ENCODE results near the gene TECR. TPM values are rescaled to one million over a fixed set of nuclear protein-coding genes. Genes with fewer than 3 reads are reported as not detected.
A peak's percentile ranks its signal among the peaks of the same experiment; 100 is the strongest.

The TECR gene
- total and polyA plus RNA-seq, 10 donors: 51.6 to 92.2 (median 74.4) TPM

GRCh38 chr19:14553939-14554243 is 24.5 kb downstream of the TECR start:
- Histone ChIP-seq H3K27ac (no peak overlapping the region), H3K36me3 (peaks cover 0 to 36% (median 0%) of the 10 kb centered on the region in 6 donors), H3K4me3 (no peak overlapping the region), H3K9me3 (no peaks in the 10 kb centered on the region), H3K27me3 (replicated peaks in 1 of 7) (no peaks in the 10 kb centered on the region), H3K4me1 (peaks cover 15 to 84% (median 44%) of the 10 kb centered on the region in 6 donors)
- intact Hi-C loops (cut with DNase I; ENCODE audit: low total_unique reads): no loop called here
- DNase-seq: no peak
- TF ChIP-seq POLR2AphosphoS5 (IDR thresholded peaks at IDR 0.05): no peak
- TF ChIP-seq, protein P1, sequence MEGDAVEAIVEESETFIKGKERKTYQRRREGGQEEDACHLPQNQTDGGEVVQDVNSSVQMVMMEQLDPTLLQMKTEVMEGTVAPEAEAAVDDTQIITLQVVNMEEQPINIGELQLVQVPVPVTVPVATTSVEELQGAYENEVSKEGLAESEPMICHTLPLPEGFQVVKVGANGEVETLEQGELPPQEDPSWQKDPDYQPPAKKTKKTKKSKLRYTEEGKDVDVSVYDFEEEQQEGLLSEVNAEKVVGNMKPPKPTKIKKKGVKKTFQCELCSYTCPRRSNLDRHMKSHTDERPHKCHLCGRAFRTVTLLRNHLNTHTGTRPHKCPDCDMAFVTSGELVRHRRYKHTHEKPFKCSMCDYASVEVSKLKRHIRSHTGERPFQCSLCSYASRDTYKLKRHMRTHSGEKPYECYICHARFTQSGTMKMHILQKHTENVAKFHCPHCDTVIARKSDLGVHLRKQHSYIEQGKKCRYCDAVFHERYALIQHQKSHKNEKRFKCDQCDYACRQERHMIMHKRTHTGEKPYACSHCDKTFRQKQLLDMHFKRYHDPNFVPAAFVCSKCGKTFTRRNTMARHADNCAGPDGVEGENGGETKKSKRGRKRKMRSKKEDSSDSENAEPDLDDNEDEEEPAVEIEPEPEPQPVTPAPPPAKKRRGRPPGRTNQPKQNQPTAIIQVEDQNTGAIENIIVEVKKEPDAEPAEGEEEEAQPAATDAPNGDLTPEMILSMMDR (IDR thresholded peaks at IDR 0.05 in 8 of 11, conservative IDR thresholded peaks at IDR 0.05 in 3 of 11): no peak
- TF ChIP-seq POLR2A (IDR thresholded peaks at IDR 0.05): no peak
- WGBS, 5 donors: 77 to 84% (median 81%) methylated on average over 9 of the region's 9 CpGs

DNA sequence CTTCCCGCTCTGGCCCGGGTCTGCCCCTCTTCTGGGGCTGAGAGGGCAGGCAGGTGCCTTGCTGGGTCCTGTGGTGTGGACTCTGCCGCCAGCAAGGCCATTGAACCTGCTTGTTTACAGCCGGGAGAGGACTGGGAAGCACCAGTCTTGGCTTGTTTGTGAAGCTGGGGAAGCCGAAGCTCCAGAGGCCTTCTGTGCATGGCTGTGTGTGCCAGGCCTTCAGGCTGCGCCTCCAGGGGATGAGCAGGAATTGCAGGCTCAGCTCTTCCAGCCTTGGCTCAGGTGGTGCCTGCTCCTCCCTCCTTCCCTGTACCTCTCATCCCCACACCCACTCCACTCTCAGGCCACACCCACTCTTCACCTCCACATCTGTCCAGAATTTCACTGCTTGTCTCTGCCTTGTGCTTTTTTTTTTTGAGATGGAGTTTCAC is 25.0 kb downstream of the TECR start:
- intact Hi-C loops (cut with DNase I; ENCODE audit: low total_unique reads): no loop called here
- peaks cover 15 to 89% (median 46%) of the 10 kb centered on the region in 6 donors for H3K4me1 ChIP-seq
- no peak overlapping the region for H3K27ac ChIP-seq
- DNase-seq: no peak
- TF ChIP-seq POLR2AphosphoS5 (IDR thresholded peaks at IDR 0.05) (no peak), POLR2A (IDR thresholded peaks at IDR 0.05) (no peak)
- no peaks in the 10 kb centered on the region for H3K27me3 ChIP-seq (replicated peaks in 1 of 7)
- no peaks in the 10 kb centered on the region for H3K9me3 ChIP-seq
- H3K4me3 ChIP-seq: no peak overlapping the region
- 76 to 94% (median 81%) methylated on average over 4 to 6 of the region's 6 CpGs for WGBS, 5 donors
- H3K36me3 ChIP-seq: peaks cover 0 to 31% (median 0%) of the 10 kb centered on the region in 6 donors

- peak overlapping the region in 3 of 8 donors; percentile 3 to 51 (median 16) for H3K4me3 ChIP-seq
- H3K27me3 ChIP-seq (replicated peaks in 1 of 7): no peaks in the 10 kb centered on the region
- peaks cover 0 to 28% (median 0%) of the 10 kb centered on the region in 6 donors for H3K36me3 ChIP-seq
- H3K27ac ChIP-seq: peak overlapping the region in 4 of 8 donors; percentile 9 to 40 (median 22)
- WGBS, 5 donors: 74 to 91% (median 78%) methylated on average over 12 of the region's 12 CpGs
- no peak for DNase-seq
- intact Hi-C loops (cut with DNase I; ENCODE audit: low total_unique reads): no loop called here
- no peaks in the 10 kb centered on the region for H3K9me3 ChIP-seq
- TF ChIP-seq, protein P1 (IDR thresholded peaks at IDR 0.05 in 8 of 11, conservative IDR thresholded peaks at IDR 0.05 in 3 of 11): no peak
- no peak for TF ChIP-seq POLR2AphosphoS5 (IDR thresholded peaks at IDR 0.05)
- TF ChIP-seq POLR2A (IDR thresholded peaks at IDR 0.05): no peak
- peaks cover 17 to 92% (median 48%) of the 10 kb centered on the region in 6 donors for H3K4me1 ChIP-seq
Measured at GRCh38 chr19:14555918-14556661, 26.7 kb downstream of the TECR start.

DNA sequence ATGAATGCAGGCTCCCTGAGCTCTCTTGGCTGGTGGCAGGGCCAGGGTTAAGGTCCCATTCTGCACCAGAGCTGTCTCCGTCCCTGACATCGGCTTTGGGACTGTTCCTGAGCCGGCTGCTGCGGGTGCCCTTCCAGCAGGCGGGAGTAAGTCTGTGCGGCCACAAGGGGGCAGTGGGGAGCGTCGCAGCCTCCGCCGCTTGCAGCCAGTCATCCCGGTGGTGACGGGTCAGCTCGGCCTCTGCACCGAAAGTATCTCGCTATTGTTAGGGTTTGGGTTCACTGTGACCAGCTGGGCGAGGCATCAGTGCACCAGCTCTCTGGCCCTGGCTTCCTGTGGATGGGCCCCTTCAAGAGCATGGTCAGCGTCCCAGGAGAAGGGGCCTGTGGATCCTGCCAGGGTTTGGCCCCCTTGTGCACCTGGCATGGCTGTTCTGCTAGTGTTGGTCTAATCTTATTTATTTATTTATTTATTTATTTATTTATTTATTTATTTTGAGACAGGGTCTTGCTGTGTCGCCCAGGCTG is 27.3 kb downstream of the TECR start:
- peak; percentile 95 for DNase-seq
- peaks cover 0 to 28% (median 0%) of the 10 kb centered on the region in 6 donors for H3K36me3 ChIP-seq
- H3K4me3 ChIP-seq: peak overlapping the region in 3 of 8 donors; percentile 3 to 51 (median 16)
- H3K9me3 ChIP-seq: no peaks in the 10 kb centered on the region
- H3K27ac ChIP-seq: peak overlapping the region in 4 of 8 donors; percentile 9 to 40 (median 22)
- TF ChIP-seq POLR2AphosphoS5 (IDR thresholded peaks at IDR 0.05) (peak; percentile 58 to 82 (median 65)), POLR2A (IDR thresholded peaks at IDR 0.05) (no peak)
- TF ChIP-seq, protein P1 (IDR thresholded peaks at IDR 0.05 in 8 of 11, conservative IDR thresholded peaks at IDR 0.05 in 3 of 11): peak; percentile 70 to 97 (median 95)
- intact Hi-C loops (cut with DNase I; ENCODE audit: low total_unique reads): no loop called here
- 10 to 45% (median 11%) methylated on average over 5 to 18 of the region's 18 CpGs for WGBS, 5 donors
- peaks cover 12 to 92% (median 47%) of the 10 kb centered on the region in 6 donors for H3K4me1 ChIP-seq
- H3K27me3 ChIP-seq (replicated peaks in 1 of 7): no peaks in the 10 kb centered on the region
